ENCODE data around the gene EIF4ENIF1.

GRCh38 chr22:31449506-31449905, 40.1 kb downstream of the EIF4ENIF1 start:
- TF ChIP-seq CTCF (IDR thresholded peaks at IDR 0.05), result no peak
- TF ChIP-seq POLR2A (IDR thresholded peaks at IDR 0.05; ENCODE audit: low read depth), result no peak
- TF ChIP-seq POLR2AphosphoS5 (IDR thresholded peaks at IDR 0.05), result no peak
- TF ChIP-seq EP300 (IDR thresholded peaks at IDR 0.05), result no peak
